Right lobe of liver (tissue), 6 donors: ENCODE measurements around the gene OMD. TPM values are rescaled to one million over a fixed set of nuclear protein-coding genes. Genes with fewer than 3 reads are reported as not detected.

Source experiments
- ATAC-seq, 4 donors: fragments of 200-7000 bp; cut with Tn5 transposase; one replicate each; pipeline ENCODE4 v1.9.1; 2020; ENCODE audit warnings: mild to moderate bottlenecking in 4 of 4, moderate library complexity in 4 of 4
- DNase-seq, 3 donors: peaks; one replicate each; pipeline ENCODE4 v3.0.0-alpha.2; 2020
- H3K27ac ChIP-seq, 3 donors: fragments of 200-600 bp; one replicate each; pipeline ENCODE4 v1.8.0; 2022
- H3K27me3 ChIP-seq, 2 donors: fragments of 200-600 bp; one replicate each; pipeline ENCODE4 v1.8.0; 2022
- H3K36me3 ChIP-seq, 4 donors: fragments of 200-600 bp; sonication (generic) in 1 of 4; one replicate each; pipeline versions ENCODE4 v1.5.1 to v1.8.0; 2017 to 2022; ENCODE audit warnings: control low read depth in 1 of 4
- H3K4me1 ChIP-seq, 4 donors: fragments of 200-600 bp; sonication (generic) in 1 of 4; one replicate each; pipeline versions ENCODE4 v1.5.1 to v1.8.0; 2017 to 2022; ENCODE audit warnings: control low read depth in 1 of 4
- H3K4me3 ChIP-seq, 3 donors: fragments of 200-600 bp; one replicate each; pipeline ENCODE4 v1.8.0; 2022
- H3K9me3 ChIP-seq, 4 donors: fragments of 200-600 bp; sonication (generic) in 1 of 4; one replicate each; pipeline versions ENCODE4 v1.5.1 to v1.8.0; 2017 to 2022; ENCODE audit warnings: control low read depth in 1 of 4
- POLR2A ChIP-seq: fragments of 450-650 bp; IDR thresholded peaks from one replicate; pipeline ENCODE4 v1.6.1; 2017; ENCODE audit warnings: antibody characterized with exemption, mild to moderate bottlenecking
- WGBS: methylation state at CpG from one replicate; pipeline ENCODE4 v1.1.6; 2018; ENCODE audit warnings: low coverage, low lambda C conversion rate; ENCODE audit not compliant: insufficient coverage; ENCODE audit errors: missing lambda C conversion rate; 5-methylcytosine and 5-hydroxymethylcytosine counted together
- intact Hi-C, 2 donors: fragments of 100-400 bp; cut with DNase I; formaldehyde crosslinking; loops; one replicate each; pipeline versions ENCODE4 v1.11.2 to v1.14.1; 2022
- total RNA-seq, 6 experiments: library from RNA; depleted of rRNA in 2 of 6; stranded (reverse); fragments of >200 nt in 2 of 6; fragmentation: NEBNext Ultra II Directional in 3 of 6; extraction: Animal tissue kit (Norgen Biotek cat#: 25700) in 3 of 6; gene quantifications; one replicate each; pipeline versions ENCODE4 v1.1.0 to v1.2.4, GENCODE V29; 2016 to 2023
- TF ChIP-seq, protein P1 (sequence below), 4 donors: fragments of 200-600 bp in 3 of 4; fragments of 450-650 bp in 1 of 4; IDR thresholded peaks; one replicate each; pipeline versions ENCODE4 v1.5.1 to v1.8.0; 2016 to 2022; ENCODE audit warnings: antibody characterized with exemption in 4 of 4, mild to moderate bottlenecking in 2 of 4
- donor health status: DM: no; HTN: yes; CAD: no.
- donor health status: DM: no; HTN: no; CAD: no.
- donor health status: DM: no; HTN: no; CAD: no.
- donor health status: DM: no; HTN: yes; CAD: no.
- donor health status: DM: no; HTN: yes; CAD: no.

Gene OMD
- total RNA-seq, 6 experiments from 2014 or later: 0.11 to 2.0 (median 0.56) TPM; not detected in 1

DNA sequence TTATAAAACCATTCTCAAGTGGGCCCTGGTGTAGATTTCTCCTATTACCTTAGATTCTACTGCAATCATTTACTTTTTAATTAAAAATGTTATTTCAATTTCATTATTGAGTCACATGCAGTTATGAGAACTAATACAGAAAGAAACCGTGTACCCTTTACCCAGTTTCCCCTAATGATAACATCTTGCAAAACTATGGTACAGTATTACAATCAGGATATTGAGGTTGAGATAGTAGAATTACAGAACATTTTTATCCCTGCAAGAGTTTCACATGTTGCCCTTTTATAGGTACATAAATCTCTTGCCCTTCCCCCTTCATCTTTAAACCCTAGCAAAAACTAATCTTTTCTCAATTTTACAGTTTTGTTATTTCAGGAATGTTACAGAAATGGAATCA is 11.0 kb upstream of the OMD start:
- H3K27me3 ChIP-seq: no peaks in the 10 kb centered on the region
- DNase-seq (no peak), ATAC-seq (no peak)
- no peaks in the 10 kb centered on the region for H3K4me1 ChIP-seq
- WGBS: 83% methylated on average over 1 of the region's 1 CpG
- TF ChIP-seq POLR2A: no peak
- TF ChIP-seq, protein P1, sequence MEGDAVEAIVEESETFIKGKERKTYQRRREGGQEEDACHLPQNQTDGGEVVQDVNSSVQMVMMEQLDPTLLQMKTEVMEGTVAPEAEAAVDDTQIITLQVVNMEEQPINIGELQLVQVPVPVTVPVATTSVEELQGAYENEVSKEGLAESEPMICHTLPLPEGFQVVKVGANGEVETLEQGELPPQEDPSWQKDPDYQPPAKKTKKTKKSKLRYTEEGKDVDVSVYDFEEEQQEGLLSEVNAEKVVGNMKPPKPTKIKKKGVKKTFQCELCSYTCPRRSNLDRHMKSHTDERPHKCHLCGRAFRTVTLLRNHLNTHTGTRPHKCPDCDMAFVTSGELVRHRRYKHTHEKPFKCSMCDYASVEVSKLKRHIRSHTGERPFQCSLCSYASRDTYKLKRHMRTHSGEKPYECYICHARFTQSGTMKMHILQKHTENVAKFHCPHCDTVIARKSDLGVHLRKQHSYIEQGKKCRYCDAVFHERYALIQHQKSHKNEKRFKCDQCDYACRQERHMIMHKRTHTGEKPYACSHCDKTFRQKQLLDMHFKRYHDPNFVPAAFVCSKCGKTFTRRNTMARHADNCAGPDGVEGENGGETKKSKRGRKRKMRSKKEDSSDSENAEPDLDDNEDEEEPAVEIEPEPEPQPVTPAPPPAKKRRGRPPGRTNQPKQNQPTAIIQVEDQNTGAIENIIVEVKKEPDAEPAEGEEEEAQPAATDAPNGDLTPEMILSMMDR (IDR thresholded peaks at IDR 0.05): no peak
- intact Hi-C loops: no loop called here
- H3K4me3 ChIP-seq: no peak overlapping the region
- H3K9me3 ChIP-seq: no peaks in the 10 kb centered on the region
- H3K36me3 ChIP-seq: no peaks in the 10 kb centered on the region
- no peak overlapping the region for H3K27ac ChIP-seq

DNA sequence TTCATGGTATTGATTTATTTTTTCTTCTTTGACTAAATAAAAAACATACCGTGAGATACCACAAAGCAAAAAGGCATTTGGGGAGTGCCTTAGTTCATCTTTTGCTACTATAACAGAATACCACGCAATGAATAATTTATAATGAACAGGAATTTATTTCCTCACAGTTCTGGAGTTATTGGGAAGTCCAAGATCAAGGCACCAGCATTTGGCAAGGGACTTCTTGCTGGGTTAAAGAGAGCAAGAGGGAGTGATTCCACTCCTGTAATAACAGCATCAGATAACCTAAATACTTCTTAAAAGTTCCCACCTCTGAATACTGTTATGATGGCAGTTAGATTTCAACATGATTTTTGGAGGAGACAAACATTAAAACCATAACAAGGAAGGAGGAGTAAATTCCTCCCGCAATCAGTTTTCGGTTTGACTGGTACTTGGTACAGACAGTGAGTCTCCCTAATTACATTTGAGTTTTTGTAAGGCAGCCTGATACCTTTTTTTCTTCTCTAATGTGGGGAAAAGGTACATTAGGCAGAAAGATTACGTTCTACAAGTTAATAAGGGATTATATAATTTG is 8.8 kb upstream of the OMD start:
- H3K4me1 ChIP-seq: no peaks in the 10 kb centered on the region
- H3K9me3 ChIP-seq: no peaks in the 10 kb centered on the region
- TF ChIP-seq POLR2A: no peak
- TF ChIP-seq, protein P1 (IDR thresholded peaks at IDR 0.05): no peak
- ATAC-seq (no peak), DNase-seq (no peak)
- no peaks in the 10 kb centered on the region for H3K36me3 ChIP-seq
- no peak overlapping the region for H3K4me3 ChIP-seq
- 90% methylated on average over 5 of the region's 5 CpGs for WGBS
- intact Hi-C loops: no loop called here
- H3K27me3 ChIP-seq: no peaks in the 10 kb centered on the region
- no peak overlapping the region for H3K27ac ChIP-seq

DNA sequence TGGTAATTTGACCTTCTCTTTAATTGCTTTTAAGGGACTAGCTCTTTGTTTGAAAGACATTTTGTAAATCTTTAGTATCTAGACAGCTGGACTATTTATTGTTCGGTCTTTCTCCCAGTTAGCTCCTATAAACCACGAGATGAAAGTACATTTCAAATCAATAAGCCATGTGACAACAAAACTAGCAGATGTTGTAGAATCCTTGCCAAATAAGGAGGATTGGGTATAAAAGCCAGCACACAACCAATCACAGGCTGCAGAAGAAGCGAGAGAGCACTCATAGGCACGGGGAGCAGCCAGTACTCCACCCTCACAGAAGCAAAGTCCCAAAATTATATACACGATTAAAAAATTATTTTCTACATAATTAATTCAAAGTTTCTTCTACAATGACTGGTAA is 8.1 kb upstream of the OMD start:
- 61% methylated on average over 5 of the region's 5 CpGs for WGBS
- intact Hi-C loops: no loop called here
- no peak for DNase-seq
- Histone ChIP-seq H3K27me3 (no peaks in the 10 kb centered on the region), H3K4me1 (no peaks in the 10 kb centered on the region), H3K27ac (no peak overlapping the region), H3K36me3 (no peaks in the 10 kb centered on the region), H3K4me3 (no peak overlapping the region), H3K9me3 (no peaks in the 10 kb centered on the region)
- peak in 2 of 4 donors; percentile 47 to 65 for ATAC-seq
- TF ChIP-seq, protein P1 (IDR thresholded peaks at IDR 0.05): no peak
- TF ChIP-seq POLR2A: no peak

DNA sequence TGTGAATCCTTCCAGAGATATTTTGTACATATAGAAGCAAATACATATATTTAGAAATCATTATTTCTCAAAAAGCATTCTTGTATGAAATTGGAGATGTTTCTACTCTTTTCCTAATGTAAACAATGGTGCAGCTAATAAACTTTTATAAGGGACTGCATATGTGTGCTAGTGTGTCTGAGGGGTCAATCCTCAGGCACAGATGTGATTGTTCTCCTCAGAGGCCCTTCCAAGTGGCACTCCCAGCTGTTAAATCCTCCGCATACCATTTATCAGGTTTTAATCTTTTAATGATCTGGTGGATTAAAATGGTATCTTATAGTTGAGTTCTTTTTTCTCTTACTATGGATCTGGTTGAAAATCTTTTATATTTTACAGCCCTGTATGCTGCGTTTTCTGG is 5.6 kb upstream of the OMD start:
- WGBS: 100% methylated on average over 2 of the region's 2 CpGs
- no peaks in the 10 kb centered on the region for H3K4me1 ChIP-seq
- H3K4me3 ChIP-seq: no peak overlapping the region
- TF ChIP-seq, protein P1 (IDR thresholded peaks at IDR 0.05): no peak
- no peak for TF ChIP-seq POLR2A
- no peak overlapping the region for H3K27ac ChIP-seq
- DNase-seq (no peak), ATAC-seq (no peak)
- H3K9me3 ChIP-seq: no peaks in the 10 kb centered on the region
- intact Hi-C loops: no loop called here
- no peaks in the 10 kb centered on the region for H3K27me3 ChIP-seq
- H3K36me3 ChIP-seq: no peaks in the 10 kb centered on the region
